HK-2 (cell line): ENCODE results near the gene SPECC1.
"Not testable (repeated sequence)": the region's sequence is repeated elsewhere in the genome, so short reads cannot be mapped to it uniquely, and the experiment has no call there.

ENCODE experiments used
- DNase-seq: peaks from one replicate; pipeline ENCODE4 v3.0.0-alpha.2; 2018; ENCODE audit not compliant: unreplicated experiment

The SPECC1 gene

GRCh38 chr17:20071824-20072691 is 62.9 kb downstream of the SPECC1 start:
- no peak for DNase-seq

- DNase-seq, result no peak
Observed at GRCh38 chr17:20072692-20072992, 63.5 kb downstream of the SPECC1 start.

GRCh38 chr17:20073055-20073979 is 64.2 kb downstream of the SPECC1 start:
- DNase-seq, result no peak

GRCh38 chr17:20074001-20074400 is 64.8 kb downstream of the SPECC1 start:
- DNase-seq, result no peak

- DNase-seq, result no peak
Observed at GRCh38 chr17:20074489-20074888, 65.3 kb downstream of the SPECC1 start.

- not testable (repeated sequence) for DNase-seq
Observed at GRCh38 chr17:20076137-20076536, 67.0 kb downstream of the SPECC1 start.

GRCh38 chr17:20077978-20078685 is 69.0 kb downstream of the SPECC1 start:
- DNase-seq, result no peak

GRCh38 chr17:20080513-20080912 is 71.4 kb downstream of the SPECC1 start:
- no peak for DNase-seq

GRCh38 chr17:20083156-20083859 is 74.1 kb downstream of the SPECC1 start:
- DNase-seq, result no peak

- DNase-seq, result no peak
Observed at GRCh38 chr17:20084621-20085282, 75.6 kb downstream of the SPECC1 start.

- no peak for DNase-seq
Observed at GRCh38 chr17:20085283-20085845, 76.2 kb downstream of the SPECC1 start.

GRCh38 chr17:20086416-20087076 is 77.4 kb downstream of the SPECC1 start:
- no peak for DNase-seq

- DNase-seq, result no peak
Observed at GRCh38 chr17:20087538-20088250, 78.5 kb downstream of the SPECC1 start.

GRCh38 chr17:20089756-20090547 is 80.8 kb downstream of the SPECC1 start:
- no peak for DNase-seq

GRCh38 chr17:20091174-20092029 is 82.2 kb downstream of the SPECC1 start:
- no peak for DNase-seq

- DNase-seq, result no peak
Observed at GRCh38 chr17:20092261-20092867, 83.2 kb downstream of the SPECC1 start.

GRCh38 chr17:20092973-20093626 is 83.9 kb downstream of the SPECC1 start:
- no peak for DNase-seq
